Neutrophil (primary cell): ENCODE results near the gene INPP5A.

ENCODE experiments used
- H3K27ac ChIP-seq: fragments of 200-600 bp; sonication (generic); 2 replicates; pipeline ENCODE4 v1.5.1; 2016; ENCODE audit warnings: mild to moderate bottlenecking, moderate library complexity
- H3K27me3 ChIP-seq: fragments of 200-600 bp; sonication (generic); 2 replicates; pipeline ENCODE4 v1.6.0; 2016; ENCODE audit warnings: mild to moderate bottlenecking
- H3K36me3 ChIP-seq: fragments of 200-600 bp; sonication (generic); 2 replicates; pipeline ENCODE4 v1.5.1; 2017
- H3K4me1 ChIP-seq, 2 experiments: fragments of 200-600 bp in 1 of 2; sonication (generic) in 1 of 2; 1 replicate in 1 of 2; 2 replicates in 1 of 2; pipeline versions ENCODE4 v1.5.1 to v1.6.1; 2013 to 2016; ENCODE audit warnings: low read depth in 1 of 2, low read length in 1 of 2, mild to moderate bottlenecking in 1 of 2, moderate library complexity in 1 of 2; ENCODE audit not compliant: control insufficient read depth in 1 of 2, insufficient read depth in 1 of 2
- H3K4me3 ChIP-seq, 2 experiments: fragments of 200-600 bp in 1 of 2; sonication (generic) in 1 of 2; 1 replicate in 1 of 2; 2 replicates in 1 of 2; pipeline ENCODE4 v1.5.1; 2013 to 2016; ENCODE audit warnings: low read depth in 1 of 2, low read length in 1 of 2, mild to moderate bottlenecking in 1 of 2, moderate library complexity in 1 of 2
- H3K9me3 ChIP-seq: fragments of 200-600 bp; sonication (generic); 2 replicates; pipeline ENCODE4 v1.5.1; 2016
- TF ChIP-seq, protein P1 (sequence below): fragments of 200-600 bp; sonication (generic); IDR thresholded peaks from 2 replicates; pipeline ENCODE4 v1.5.1; 2016; ENCODE audit warnings: antibody characterized with exemption

Gene INPP5A

DNA sequence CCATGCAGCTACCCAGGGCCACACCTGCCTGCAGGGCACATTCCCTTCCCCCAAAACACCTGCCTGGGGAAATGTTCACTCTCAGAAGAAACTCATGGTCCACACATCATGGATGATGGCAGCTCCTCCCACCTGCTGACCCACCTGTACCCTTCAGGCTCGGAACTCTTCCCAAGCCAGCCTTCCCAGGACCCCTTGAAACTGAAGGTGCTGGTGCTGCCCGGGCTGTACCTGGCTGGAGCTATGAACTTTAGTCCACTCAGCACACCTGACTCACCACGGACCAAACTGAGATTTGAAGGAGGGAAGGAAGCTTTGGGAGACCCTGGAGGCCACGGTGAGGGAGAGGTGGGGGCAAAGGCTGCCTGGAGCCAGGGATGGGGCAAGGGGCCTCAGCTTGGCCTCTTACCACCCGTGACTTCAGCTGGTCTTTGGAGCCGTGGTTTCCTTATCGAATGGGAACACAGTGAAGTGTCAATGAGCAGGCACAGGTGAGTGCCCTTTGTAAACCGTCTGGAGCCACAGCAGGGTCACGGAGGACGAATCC is 30.1 kb upstream of the INPP5A start:
- no peak overlapping the region for H3K27ac ChIP-seq
- H3K36me3 ChIP-seq = no peaks in the 10 kb centered on the region
- no peaks in the 10 kb centered on the region for H3K27me3 ChIP-seq
- H3K4me3 ChIP-seq = no peak overlapping the region
- no peaks in the 10 kb centered on the region for H3K4me1 ChIP-seq
- H3K9me3 ChIP-seq = no peaks in the 10 kb centered on the region
- TF ChIP-seq, protein P1, sequence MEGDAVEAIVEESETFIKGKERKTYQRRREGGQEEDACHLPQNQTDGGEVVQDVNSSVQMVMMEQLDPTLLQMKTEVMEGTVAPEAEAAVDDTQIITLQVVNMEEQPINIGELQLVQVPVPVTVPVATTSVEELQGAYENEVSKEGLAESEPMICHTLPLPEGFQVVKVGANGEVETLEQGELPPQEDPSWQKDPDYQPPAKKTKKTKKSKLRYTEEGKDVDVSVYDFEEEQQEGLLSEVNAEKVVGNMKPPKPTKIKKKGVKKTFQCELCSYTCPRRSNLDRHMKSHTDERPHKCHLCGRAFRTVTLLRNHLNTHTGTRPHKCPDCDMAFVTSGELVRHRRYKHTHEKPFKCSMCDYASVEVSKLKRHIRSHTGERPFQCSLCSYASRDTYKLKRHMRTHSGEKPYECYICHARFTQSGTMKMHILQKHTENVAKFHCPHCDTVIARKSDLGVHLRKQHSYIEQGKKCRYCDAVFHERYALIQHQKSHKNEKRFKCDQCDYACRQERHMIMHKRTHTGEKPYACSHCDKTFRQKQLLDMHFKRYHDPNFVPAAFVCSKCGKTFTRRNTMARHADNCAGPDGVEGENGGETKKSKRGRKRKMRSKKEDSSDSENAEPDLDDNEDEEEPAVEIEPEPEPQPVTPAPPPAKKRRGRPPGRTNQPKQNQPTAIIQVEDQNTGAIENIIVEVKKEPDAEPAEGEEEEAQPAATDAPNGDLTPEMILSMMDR = no peak

DNA sequence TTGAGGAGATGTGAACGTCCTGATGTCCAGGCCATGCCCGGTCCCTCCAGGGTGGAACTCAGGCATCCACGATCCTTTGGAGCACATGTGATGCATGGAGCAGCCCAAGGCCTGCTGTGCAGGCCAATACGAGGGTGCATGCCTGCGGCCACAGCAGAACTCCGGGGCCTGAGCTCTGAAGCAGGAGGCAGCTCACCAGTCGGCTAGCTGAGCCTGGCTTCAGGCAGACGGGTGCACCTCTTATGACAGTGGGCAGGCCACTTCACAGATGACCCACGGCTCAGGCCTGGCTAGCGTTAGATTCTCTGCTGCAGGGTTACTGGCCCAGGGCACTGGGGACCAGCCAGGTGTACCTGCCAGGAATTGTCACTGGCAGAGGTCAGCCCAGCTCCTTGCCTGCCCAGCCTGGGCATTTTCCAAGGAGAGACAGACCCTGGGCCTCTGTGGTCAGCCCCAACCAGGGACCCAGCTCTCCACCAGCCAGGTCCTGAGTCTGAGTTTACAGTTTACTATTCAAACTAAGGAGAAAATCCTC is 29.6 kb upstream of the INPP5A start:
- Histone ChIP-seq H3K27me3 (no peaks in the 10 kb centered on the region), H3K4me3 (no peak overlapping the region), H3K4me1 (no peaks in the 10 kb centered on the region), H3K9me3 (no peaks in the 10 kb centered on the region), H3K36me3 (no peaks in the 10 kb centered on the region), H3K27ac (no peak overlapping the region)
- TF ChIP-seq, protein P1 = no peak

DNA sequence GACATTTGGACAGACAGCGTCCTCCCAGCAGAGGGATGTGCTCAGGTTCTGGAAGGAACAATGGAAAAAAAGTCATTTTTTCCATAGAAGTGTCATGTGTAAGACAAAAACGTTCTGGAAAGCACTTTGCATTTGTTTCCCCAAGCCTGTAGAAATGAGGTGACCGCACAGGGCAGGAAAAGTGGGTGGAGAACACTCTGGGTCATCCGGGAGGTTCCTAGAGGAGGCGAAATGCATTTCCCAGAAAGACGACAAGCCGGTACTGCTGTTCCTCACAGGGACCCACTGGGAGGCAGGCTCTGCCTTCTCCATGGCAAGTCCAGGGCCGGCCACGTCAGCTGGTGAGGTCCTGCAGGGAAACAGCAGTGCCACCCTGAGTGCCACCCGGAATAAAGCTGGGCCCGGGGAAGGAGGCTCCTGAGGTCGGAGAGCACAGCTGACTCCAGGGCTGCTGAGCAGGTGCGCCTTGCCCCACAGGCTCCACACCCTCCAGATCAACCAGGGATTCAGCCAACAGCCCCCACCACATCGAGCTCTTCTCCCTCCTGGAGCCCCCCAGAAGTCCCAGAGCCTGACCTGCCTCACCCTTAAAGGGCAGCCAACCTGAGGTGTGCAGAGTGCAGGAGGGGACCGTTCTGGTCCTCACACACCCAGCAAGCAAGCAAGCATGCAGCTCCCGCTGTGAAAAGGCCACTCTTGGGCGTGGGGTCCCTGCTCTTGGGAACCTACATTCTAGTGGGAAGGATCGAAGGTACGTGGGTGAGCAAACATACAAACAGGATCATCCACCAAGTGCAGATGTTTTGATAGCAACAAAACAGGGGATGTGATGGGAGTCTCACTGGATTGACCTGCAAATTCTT is 28.8 kb upstream of the INPP5A start:
- H3K27ac ChIP-seq = no peak overlapping the region
- H3K36me3 ChIP-seq = no peaks in the 10 kb centered on the region
- TF ChIP-seq, protein P1 = no peak
- no peaks in the 10 kb centered on the region for H3K4me1 ChIP-seq
- H3K4me3 ChIP-seq = no peak overlapping the region
- H3K9me3 ChIP-seq = no peaks in the 10 kb centered on the region
- H3K27me3 ChIP-seq = no peaks in the 10 kb centered on the region

DNA sequence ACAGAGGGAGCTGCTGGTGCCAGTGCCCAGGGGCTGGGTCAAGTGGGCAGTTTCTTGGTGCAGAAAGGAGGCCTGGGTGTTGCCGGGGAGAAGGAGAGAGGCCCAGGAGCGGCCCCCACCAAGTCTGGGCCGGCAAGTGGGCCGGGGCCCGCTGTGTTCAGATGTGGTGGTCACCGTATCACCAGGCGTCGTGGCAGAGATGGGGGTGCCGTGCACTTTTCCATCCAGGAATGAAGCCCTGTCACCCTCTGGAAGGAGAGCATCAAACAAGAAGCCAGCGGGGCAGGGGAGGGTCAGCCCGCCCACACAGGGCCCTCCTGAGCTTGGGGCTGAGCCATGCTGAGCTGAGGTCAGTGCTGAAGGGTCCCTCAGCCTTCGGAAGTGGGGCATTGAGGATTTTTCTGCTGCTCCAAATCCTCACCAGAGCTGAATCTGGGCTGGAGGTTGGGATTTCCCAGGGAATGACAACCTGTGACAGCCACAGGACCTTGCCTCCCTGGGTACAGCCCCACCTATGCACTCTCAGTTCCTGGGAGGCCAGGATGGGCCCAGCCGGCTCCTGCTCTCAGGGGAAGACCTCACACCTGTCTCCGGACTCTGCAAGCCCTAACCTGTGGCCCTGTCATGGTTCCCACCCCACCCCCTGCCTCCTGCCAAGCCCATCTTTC is 27.9 kb upstream of the INPP5A start:
- Histone ChIP-seq H3K36me3 (no peaks in the 10 kb centered on the region), H3K27ac (no peak overlapping the region), H3K27me3 (no peaks in the 10 kb centered on the region), H3K9me3 (no peaks in the 10 kb centered on the region), H3K4me3 (no peak overlapping the region), H3K4me1 (peaks cover 0 to under 1% of the 10 kb centered on the region in 2 experiments)
- TF ChIP-seq, protein P1 = no peak

DNA sequence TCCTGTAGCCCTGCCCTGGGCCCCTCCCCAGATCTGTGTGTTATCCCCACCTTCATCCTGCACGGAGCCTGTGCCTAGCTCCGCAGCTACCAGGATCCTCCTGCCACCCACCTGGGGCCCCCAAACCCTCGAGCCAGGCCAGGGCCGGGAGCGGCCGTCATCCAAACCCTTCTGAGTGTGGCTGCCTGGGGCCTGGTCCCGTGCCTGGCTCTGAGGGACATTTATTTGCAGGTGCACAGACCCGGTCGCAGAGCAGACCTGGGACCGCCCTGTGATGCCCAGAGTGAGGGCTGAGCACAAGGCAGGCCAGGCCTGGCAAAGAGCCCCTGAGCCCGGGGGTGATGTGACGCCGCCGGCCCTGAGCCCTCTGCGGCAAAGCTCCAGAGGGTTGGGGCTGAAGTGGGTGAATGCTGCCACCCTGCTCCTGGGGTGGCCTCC is 27.4 kb upstream of the INPP5A start:
- H3K9me3 ChIP-seq = no peaks in the 10 kb centered on the region
- no peak overlapping the region for H3K27ac ChIP-seq
- H3K4me1 ChIP-seq = peaks cover 4 to 6% of the 10 kb centered on the region in 2 experiments
- TF ChIP-seq, protein P1 = no peak
- no peaks in the 10 kb centered on the region for H3K36me3 ChIP-seq
- no peaks in the 10 kb centered on the region for H3K27me3 ChIP-seq
- no peak overlapping the region for H3K4me3 ChIP-seq
